PFSK-1 (cell line): Measurements from ENCODE around the gene MOGAT3.

Source experiments
- FOXP2 ChIP-seq: optimal IDR thresholded peaks from 2 replicates; pipeline ENCODE3; 2011; ENCODE audit warnings: borderline replicate concordance, control low read depth, inconsistent platforms; ENCODE audit not compliant: insufficient read depth; ENCODE audit errors: extremely low read length, extremely low read depth
- POLR2AphosphoS5 ChIP-seq: IDR thresholded peaks from 2 replicates; pipeline ENCODE4 v1.6.1; 2012; ENCODE audit warnings: low read depth, mild to moderate bottlenecking, control low read depth, low read length, moderate library complexity
- SIN3A ChIP-seq: IDR thresholded peaks from 2 replicates; pipeline ENCODE4 v1.6.1; 2012; ENCODE audit warnings: mild to moderate bottlenecking, low read length, moderate library complexity, borderline replicate concordance; ENCODE audit not compliant: insufficient read depth
- TAF1 ChIP-seq: IDR thresholded peaks from 2 replicates; pipeline ENCODE4 v1.6.1; 2012; ENCODE audit warnings: low read length, control low read depth, borderline replicate concordance; ENCODE audit not compliant: insufficient read depth
- TF ChIP-seq, protein P1 (sequence below), 2 experiments: IDR thresholded peaks; 2 replicates each; pipeline versions ENCODE4 v1.6.1 to v1.8.0; 2011 to 2012; ENCODE audit warnings: low read depth in 2 of 2, low read length in 2 of 2, control low read depth in 1 of 2, inconsistent platforms in 1 of 2, mild to moderate bottlenecking in 1 of 2, moderate library complexity in 1 of 2; ENCODE audit not compliant: insufficient read depth in 1 of 2

Gene MOGAT3

DNA sequence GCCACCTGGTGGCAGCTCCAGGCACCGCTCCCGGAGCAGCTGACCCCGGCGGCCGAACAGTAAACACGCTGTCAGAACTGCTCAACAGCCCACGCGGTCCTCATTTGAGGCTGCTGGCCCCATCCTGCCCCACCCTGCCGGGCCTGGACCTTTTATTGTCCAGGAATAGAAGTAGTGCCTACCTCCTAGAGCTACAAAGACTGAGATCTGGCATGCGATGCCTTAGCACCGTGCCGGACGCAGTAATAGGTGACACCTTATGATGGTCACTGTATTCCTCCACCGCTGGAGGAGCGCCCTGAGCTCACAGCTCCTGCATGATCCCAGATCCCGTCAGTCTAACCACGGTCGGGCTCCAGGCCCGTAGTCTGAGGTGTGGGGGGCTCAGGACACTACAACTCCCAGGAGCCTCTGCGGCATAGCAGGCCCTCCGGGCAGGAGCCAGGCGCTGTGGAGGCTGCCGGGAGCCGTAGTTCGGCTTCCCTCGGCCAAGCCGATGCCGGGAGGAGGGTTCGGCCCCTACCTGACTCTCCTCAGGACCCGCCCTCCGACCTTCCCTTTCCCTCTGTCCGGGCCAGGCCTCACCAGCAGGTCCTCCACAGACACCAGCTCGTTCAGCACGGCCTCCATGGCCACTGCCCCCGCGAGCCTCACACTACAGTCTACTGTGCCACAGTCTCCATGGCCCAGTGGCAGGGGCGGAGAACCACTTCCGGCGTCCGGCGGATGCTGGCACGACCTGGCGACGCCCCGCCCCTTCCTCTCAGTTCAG, 43.7 kb upstream of the MOGAT3 start, which contains the start of gene FIS1:
TSS of gene FIS1 (minus strand) at position 707 of the 772 bp plus-strand sequence. CDS start at position 630, 77 bp downstream.
- TF ChIP-seq POLR2AphosphoS5 = peak; percentile 82
- TF ChIP-seq, protein P1, sequence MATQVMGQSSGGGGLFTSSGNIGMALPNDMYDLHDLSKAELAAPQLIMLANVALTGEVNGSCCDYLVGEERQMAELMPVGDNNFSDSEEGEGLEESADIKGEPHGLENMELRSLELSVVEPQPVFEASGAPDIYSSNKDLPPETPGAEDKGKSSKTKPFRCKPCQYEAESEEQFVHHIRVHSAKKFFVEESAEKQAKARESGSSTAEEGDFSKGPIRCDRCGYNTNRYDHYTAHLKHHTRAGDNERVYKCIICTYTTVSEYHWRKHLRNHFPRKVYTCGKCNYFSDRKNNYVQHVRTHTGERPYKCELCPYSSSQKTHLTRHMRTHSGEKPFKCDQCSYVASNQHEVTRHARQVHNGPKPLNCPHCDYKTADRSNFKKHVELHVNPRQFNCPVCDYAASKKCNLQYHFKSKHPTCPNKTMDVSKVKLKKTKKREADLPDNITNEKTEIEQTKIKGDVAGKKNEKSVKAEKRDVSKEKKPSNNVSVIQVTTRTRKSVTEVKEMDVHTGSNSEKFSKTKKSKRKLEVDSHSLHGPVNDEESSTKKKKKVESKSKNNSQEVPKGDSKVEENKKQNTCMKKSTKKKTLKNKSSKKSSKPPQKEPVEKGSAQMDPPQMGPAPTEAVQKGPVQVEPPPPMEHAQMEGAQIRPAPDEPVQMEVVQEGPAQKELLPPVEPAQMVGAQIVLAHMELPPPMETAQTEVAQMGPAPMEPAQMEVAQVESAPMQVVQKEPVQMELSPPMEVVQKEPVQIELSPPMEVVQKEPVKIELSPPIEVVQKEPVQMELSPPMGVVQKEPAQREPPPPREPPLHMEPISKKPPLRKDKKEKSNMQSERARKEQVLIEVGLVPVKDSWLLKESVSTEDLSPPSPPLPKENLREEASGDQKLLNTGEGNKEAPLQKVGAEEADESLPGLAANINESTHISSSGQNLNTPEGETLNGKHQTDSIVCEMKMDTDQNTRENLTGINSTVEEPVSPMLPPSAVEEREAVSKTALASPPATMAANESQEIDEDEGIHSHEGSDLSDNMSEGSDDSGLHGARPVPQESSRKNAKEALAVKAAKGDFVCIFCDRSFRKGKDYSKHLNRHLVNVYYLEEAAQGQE (IDR thresholded peaks at IDR 0.05; ENCODE audit: insufficient read depth in 1 of 2, low read depth in 2 of 2, low read length in 2 of 2) = no peak
- peak; percentile 87; the same call in 1 of the 2 replicates for TF ChIP-seq SIN3A
- peak; percentile 55; the same call in 1 of the 2 replicates for TF ChIP-seq TAF1

DNA sequence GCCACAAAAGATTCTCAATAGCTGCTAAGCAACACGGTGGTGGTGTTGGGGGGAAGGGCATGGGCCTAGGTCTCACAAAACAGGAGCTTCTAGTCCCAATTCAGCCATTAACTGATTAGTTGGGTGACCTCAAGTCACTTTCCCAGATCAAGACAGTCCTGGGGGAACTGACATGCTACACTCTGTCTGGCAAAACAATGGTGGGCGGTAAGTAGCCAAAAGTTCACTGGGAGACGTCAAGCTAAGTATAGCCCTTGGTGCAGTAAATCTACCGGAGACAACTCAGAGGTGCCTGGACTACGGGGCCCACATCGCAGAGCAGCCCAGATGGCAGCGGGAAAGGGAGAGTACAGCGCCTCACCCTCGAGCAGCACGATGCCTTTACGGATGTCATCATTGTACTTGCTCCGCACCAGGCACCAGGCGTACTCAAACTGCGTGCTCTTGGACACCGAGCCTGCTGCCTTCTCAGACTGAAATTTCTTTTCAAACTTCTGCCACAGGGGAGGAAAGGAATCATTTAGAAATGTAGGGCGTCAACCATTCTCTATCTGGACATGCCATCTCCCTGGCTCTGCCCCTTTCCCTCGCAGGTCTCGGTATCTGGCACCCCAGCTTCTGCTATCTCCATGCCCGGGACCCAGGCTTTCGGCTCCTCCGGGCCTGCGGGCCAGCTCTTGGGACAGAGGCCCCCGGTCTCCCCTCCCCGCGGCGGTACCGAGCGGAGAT, 43.0 kb upstream of the MOGAT3 start:
- TF ChIP-seq, protein P1 (IDR thresholded peaks at IDR 0.05; ENCODE audit: insufficient read depth in 1 of 2, low read depth in 2 of 2, low read length in 2 of 2) = no peak
- TF ChIP-seq TAF1 = no peak
- no peak for TF ChIP-seq FOXP2
- no peak for TF ChIP-seq SIN3A
- TF ChIP-seq POLR2AphosphoS5 = no peak

GRCh38 chr7:101241443-101242349, 40.9 kb upstream of the MOGAT3 start:
- TF ChIP-seq SIN3A (no peak), POLR2AphosphoS5 (no peak), TAF1 (no peak), FOXP2 (no peak)
- TF ChIP-seq, protein P1 (IDR thresholded peaks at IDR 0.05; ENCODE audit: insufficient read depth in 1 of 2, low read depth in 2 of 2, low read length in 2 of 2) = no peak

DNA sequence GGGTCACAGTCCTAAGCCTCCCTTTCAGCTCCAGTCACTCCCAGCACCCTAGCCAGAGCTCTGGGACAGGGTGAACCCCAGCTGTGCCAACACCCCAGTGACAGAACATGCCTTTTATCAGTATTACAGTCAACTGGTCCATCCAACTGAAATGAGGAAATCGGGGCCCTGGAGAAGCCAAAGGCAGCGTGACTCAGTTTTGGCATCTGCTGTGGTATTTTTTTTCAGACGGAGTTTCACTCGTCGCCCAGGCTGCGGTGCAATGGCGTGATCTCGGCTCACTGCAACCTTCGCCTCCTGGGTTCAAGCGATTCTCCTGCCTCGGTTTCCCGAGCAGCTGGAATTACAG, 40.2 kb upstream of the MOGAT3 start:
- TF ChIP-seq TAF1 (no peak), FOXP2 (no peak), POLR2AphosphoS5 (no peak), SIN3A (no peak)
- TF ChIP-seq, protein P1 (IDR thresholded peaks at IDR 0.05; ENCODE audit: insufficient read depth in 1 of 2, low read depth in 2 of 2, low read length in 2 of 2) = no peak
